Measurements from ENCODE around the gene GNB1L. TPM values are rescaled to one million over a fixed set of nuclear protein-coding genes. Genes with fewer than 3 reads are reported as not detected.

Gene GNB1L
- total and polyA plus RNA-seq, 2 of the 13 experiments (the other 11 are each of a cell fraction or from before 2014, with no cell fraction given) = 2.5 to 7.4 TPM

- TF ChIP-seq ZNF557 (CRISPR knock-in tag; IDR thresholded peaks at IDR 0.05) (peak; percentile 98), SNAPC5 (CRISPR knock-in tag; IDR thresholded peaks at IDR 0.05; ENCODE audit: borderline replicate concordance) (peak; percentile 90; the same call in 1 of the 2 replicates), ZNF430 (CRISPR knock-in tag; IDR thresholded peaks at IDR 0.05) (peak; percentile 98), ATF7-NPFF (CRISPR knock-in tag; IDR thresholded peaks at IDR 0.05; ENCODE audit: low read depth) (peak; percentile 96), POLR2AphosphoS5 (IDR thresholded peaks at IDR 0.05; ENCODE audit: low read depth, low read length) (no peak), CERS6 (CRISPR knock-in tag; IDR thresholded peaks at IDR 0.05) (peak; percentile 97), ZUFSP (CRISPR knock-in tag; IDR thresholded peaks at IDR 0.05; ENCODE audit: borderline replicate concordance) (no peak), BRCA1 (CRISPR knock-in tag; IDR thresholded peaks at IDR 0.05) (peak; percentile 99), TRIM24 (CRISPR knock-in tag; IDR thresholded peaks at IDR 0.05) (no peak), ZNF512B (CRISPR knock-in tag; IDR thresholded peaks at IDR 0.05; ENCODE audit: borderline replicate concordance) (no peak), RXRA (CRISPR knock-in tag; IDR thresholded peaks at IDR 0.05) (peak; percentile 75; the same call in 1 of the 2 replicates), XBP1 (CRISPR knock-in tag; IDR thresholded peaks at IDR 0.05) (peak; percentile 84; the same call in 1 of the 2 replicates), PCBP2 (optimal IDR thresholded peaks at IDR 0.05; ENCODE audit: low read depth, low read length, poor library complexity, severe bottlenecking) (no peak), HMGA1 (CRISPR knock-in tag; conservative IDR thresholded peaks at IDR 0.05) (no peak), TFDP2 (CRISPR knock-in tag; IDR thresholded peaks at IDR 0.05) (peak; percentile 96), EHMT2 (IDR thresholded peaks at IDR 0.05; ENCODE audit: borderline replicate concordance, low read depth, low read length) (no peak), RORA (CRISPR knock-in tag; IDR thresholded peaks at IDR 0.05) (peak; percentile 61; the same call in 1 of the 2 replicates), PRPF4 (IDR thresholded peaks at IDR 0.05; ENCODE audit: low read depth, low read length, poor library complexity, severe bottlenecking) (no peak), GMEB2 (CRISPR knock-in tag; IDR thresholded peaks at IDR 0.05; ENCODE audit: low read depth) (0 out of 2 replicates have a peak, but pooled peaks have one; percentile 37), AGO1 (IDR thresholded peaks at IDR 0.05; ENCODE audit: low read depth, low read length, poor library complexity, severe bottlenecking) (no peak)
Observed at GRCh38 chr22:19892257-19892879, 37.7 kb upstream of the GNB1L start (continued).

All from HepG2 (cell line).